Measurements from ENCODE around the gene KIAA0586.

DNA sequence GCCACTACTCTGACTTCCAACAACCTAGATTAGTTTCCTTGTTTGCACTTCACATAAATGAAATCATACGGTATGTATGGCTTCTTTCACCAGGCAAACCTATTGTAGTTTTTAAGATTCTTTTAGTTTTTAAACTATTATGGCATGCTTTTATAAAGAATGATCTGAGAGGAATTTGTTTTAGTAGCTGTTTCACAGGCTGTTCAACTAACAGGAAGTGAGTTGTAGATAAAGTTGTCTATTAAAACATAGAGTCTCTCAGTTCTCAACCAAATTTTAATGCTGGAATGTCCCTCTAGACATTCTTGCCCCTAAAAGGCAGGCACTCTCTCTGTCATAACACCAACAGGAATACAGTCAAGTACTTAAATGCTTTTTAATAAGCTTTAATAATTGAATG, 107.5 kb downstream of the KIAA0586 start:
- TF ChIP-seq PCBP2 (IDR thresholded peaks at IDR 0.05; ENCODE audit: low read depth, low read length, poor library complexity, severe bottlenecking) = no peak
- no peak for TF ChIP-seq HOXB6 (CRISPR knock-in tag; IDR thresholded peaks at IDR 0.05; ENCODE audit: borderline replicate concordance)
- TF ChIP-seq, protein P1, sequence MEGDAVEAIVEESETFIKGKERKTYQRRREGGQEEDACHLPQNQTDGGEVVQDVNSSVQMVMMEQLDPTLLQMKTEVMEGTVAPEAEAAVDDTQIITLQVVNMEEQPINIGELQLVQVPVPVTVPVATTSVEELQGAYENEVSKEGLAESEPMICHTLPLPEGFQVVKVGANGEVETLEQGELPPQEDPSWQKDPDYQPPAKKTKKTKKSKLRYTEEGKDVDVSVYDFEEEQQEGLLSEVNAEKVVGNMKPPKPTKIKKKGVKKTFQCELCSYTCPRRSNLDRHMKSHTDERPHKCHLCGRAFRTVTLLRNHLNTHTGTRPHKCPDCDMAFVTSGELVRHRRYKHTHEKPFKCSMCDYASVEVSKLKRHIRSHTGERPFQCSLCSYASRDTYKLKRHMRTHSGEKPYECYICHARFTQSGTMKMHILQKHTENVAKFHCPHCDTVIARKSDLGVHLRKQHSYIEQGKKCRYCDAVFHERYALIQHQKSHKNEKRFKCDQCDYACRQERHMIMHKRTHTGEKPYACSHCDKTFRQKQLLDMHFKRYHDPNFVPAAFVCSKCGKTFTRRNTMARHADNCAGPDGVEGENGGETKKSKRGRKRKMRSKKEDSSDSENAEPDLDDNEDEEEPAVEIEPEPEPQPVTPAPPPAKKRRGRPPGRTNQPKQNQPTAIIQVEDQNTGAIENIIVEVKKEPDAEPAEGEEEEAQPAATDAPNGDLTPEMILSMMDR (IDR thresholded peaks at IDR 0.05 in 2 of 3, conservative IDR thresholded peaks at IDR 0.05 in 1 of 3; ENCODE audit: insufficient read depth in 2 of 3, low read depth in 1 of 3, low read length in 3 of 3) = no peak
- TF ChIP-seq RAD51 (IDR thresholded peaks at IDR 0.05; ENCODE audit: borderline replicate concordance, low read depth) = no peak
- TF ChIP-seq, protein P2, sequence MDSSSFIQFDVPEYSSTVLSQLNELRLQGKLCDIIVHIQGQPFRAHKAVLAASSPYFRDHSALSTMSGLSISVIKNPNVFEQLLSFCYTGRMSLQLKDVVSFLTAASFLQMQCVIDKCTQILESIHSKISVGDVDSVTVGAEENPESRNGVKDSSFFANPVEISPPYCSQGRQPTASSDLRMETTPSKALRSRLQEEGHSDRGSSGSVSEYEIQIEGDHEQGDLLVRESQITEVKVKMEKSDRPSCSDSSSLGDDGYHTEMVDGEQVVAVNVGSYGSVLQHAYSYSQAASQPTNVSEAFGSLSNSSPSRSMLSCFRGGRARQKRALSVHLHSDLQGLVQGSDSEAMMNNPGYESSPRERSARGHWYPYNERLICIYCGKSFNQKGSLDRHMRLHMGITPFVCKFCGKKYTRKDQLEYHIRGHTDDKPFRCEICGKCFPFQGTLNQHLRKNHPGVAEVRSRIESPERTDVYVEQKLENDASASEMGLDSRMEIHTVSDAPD (CRISPR knock-in tag; IDR thresholded peaks at IDR 0.05) = no peak
- TF ChIP-seq SRSF9 (IDR thresholded peaks at IDR 0.05; ENCODE audit: borderline replicate concordance, low read depth, low read length) = no peak
- no peak for TF ChIP-seq U2AF2 (optimal IDR thresholded peaks at IDR 0.05; ENCODE audit: low read depth, low read length)
- TF ChIP-seq MEIS2 (IDR thresholded peaks at IDR 0.05; ENCODE audit: partially characterized antibody) = no peak
